IPS DF 6.9 (cell line): ENCODE measurements around the gene POU2AF1.

ENCODE experiments used
- DNase-seq: peaks from one replicate; pipeline ENCODE4 v3.0.0-alpha.2; 2013; ENCODE audit warnings: low read depth, low spot score
- H3K27ac ChIP-seq: one replicate; pipeline ENCODE4 v1.5.1; 2013; ENCODE audit warnings: low read length, control low read depth
- H3K27me3 ChIP-seq: 2 replicates; pipeline ENCODE4 v1.6.1; 2013; ENCODE audit warnings: mild to moderate bottlenecking, low read length; ENCODE audit not compliant: control insufficient read depth, insufficient read depth
- H3K36me3 ChIP-seq: 2 replicates; pipeline ENCODE4 v1.6.1; 2013; ENCODE audit warnings: low read length; ENCODE audit not compliant: control insufficient read depth, insufficient read depth
- H3K4me1 ChIP-seq: 2 replicates; pipeline ENCODE4 v1.6.1; 2013; ENCODE audit warnings: low read length; ENCODE audit not compliant: control insufficient read depth, insufficient read depth
- H3K4me3 ChIP-seq: 2 replicates; pipeline ENCODE4 v1.5.1; 2013; ENCODE audit warnings: mild to moderate bottlenecking, low read length
- H3K9me3 ChIP-seq: 2 replicates; pipeline ENCODE4 v1.6.1; 2013; ENCODE audit warnings: low read length, inconsistent platforms; ENCODE audit not compliant: control insufficient read depth, insufficient read depth
- WGBS: extraction: QIAGEN DNeasy Blood & Tissue Kit; methylation state at CpG from one replicate; pipeline ENCODE4 v1.1.7; 2013; ENCODE audit warnings: mixed read lengths, missing lambda C conversion rate; ENCODE audit not compliant: insufficient read length, insufficient coverage; 5-methylcytosine and 5-hydroxymethylcytosine counted together

The POU2AF1 gene

DNA sequence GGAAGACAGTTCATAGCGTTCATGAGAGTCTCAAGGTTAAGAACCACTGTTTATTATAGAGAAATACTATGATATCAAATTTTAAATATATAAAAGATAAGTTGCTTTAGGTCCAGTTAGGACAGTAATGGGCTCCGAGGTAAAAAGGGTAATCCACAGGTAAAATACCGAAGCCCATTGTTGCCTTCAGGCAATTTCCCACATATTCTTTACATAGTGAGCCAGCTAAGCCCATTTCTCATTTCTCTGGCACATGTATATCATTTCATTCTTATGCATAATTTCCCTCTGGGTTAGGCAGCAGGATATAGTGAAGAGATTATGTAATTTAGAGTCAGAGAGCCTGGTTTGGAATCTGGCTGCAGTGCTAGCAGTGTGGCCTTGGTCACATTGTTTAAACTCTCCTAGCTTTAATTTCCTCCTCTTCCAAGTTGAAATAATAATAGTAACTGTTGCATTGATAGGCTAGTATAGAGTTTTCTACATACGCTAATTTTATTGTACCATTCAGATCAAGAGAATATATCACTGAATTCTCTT is 7.6 kb upstream of the POU2AF1 start:
- WGBS = no CpG with 5 or more reads among the region's 4 CpGs
- Histone ChIP-seq H3K27me3 (no peaks in the 10 kb centered on the region), H3K4me3 (no peak overlapping the region), H3K36me3 (no peaks in the 10 kb centered on the region), H3K27ac (no peak overlapping the region), H3K9me3 (no peaks in the 10 kb centered on the region), H3K4me1 (no peaks in the 10 kb centered on the region)
- no peak for DNase-seq

DNA sequence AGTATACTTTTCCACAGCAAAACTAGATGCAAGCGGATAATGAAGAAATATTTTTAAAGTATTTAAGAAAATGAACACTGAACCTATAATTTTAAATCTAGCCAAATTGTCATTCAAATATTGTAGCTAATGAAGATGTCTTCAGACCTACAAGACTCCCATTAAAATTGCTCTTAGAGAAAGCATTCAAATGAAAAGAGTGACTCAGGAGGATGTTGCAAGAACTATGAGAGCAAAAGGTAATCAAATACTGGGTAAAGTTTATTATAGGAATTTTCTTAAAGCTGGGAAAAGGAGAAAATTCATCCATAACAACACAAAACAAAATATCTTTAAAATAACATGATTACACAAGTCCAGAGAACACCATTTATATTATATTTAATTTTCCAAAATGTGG is 5.4 kb upstream of the POU2AF1 start:
- no peaks in the 10 kb centered on the region for H3K27me3 ChIP-seq
- H3K27ac ChIP-seq = no peak overlapping the region
- H3K4me3 ChIP-seq = no peak overlapping the region
- no peaks in the 10 kb centered on the region for H3K4me1 ChIP-seq
- H3K9me3 ChIP-seq = no peaks in the 10 kb centered on the region
- no CpG with 5 or more reads among the region's 1 CpG for WGBS
- H3K36me3 ChIP-seq = no peaks in the 10 kb centered on the region
- no peak for DNase-seq

DNA sequence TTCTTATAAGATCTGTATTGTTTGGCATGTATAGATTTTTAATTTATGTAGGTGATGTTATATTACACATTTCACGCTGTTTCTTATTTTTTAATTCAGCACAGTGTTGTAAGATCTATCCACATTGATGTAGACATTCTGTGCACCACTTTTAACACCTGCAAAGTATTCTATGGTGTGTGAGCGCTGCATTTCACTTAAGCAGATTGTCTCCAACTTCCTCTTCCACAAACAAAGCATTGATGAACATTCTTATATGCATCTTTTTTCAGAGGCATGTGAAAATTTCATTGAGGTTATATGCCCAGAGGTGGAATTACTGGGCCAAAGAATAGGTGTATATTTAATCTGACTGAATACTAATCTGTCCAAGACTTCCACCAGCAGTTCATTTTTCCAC is 3.4 kb upstream of the POU2AF1 start:
- Histone ChIP-seq H3K27ac (no peak overlapping the region), H3K4me1 (no peaks in the 10 kb centered on the region)
- WGBS = no CpG with 5 or more reads among the region's 2 CpGs

DNA sequence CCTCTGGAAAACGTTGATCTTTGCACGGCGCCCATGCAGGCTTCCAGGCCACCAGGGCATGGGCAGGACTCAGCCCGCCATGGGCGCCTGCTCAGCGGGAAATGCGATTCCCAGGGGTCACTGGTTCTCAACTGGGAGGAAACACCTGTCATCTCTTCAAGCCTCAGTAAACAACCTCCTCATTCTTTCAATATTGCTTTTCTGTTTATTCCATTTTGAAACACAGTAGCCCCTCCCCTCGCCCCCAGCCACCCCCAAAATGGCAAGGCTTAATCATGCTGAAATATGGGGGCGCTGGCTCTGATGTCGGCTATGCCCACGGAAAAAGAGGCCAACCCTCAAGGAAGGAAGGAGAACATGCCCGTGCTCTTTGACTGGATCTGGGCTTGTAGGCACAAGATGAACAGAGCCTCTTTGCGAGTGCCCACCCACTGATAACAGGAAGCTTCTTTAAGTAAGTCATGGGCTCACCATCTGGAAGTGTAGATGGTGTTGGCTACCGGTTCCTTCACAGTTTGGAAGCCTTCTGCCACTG is 594 bp upstream of the POU2AF1 start:
- Histone ChIP-seq H3K4me1 (no peaks in the 10 kb centered on the region), H3K36me3 (no peaks in the 10 kb centered on the region), H3K27me3 (no peaks in the 10 kb centered on the region), H3K4me3 (no peak overlapping the region), H3K9me3 (no peaks in the 10 kb centered on the region), H3K27ac (no peak overlapping the region)
- no CpG with 5 or more reads among the region's 14 CpGs for WGBS
- no peak for DNase-seq

More for the DNA sequence above, 3.4 kb upstream of the POU2AF1 start:
- no peak for DNase-seq
- Histone ChIP-seq H3K4me3 (no peak overlapping the region), H3K27me3 (no peaks in the 10 kb centered on the region), H3K36me3 (no peaks in the 10 kb centered on the region), H3K9me3 (no peaks in the 10 kb centered on the region)

DNA sequence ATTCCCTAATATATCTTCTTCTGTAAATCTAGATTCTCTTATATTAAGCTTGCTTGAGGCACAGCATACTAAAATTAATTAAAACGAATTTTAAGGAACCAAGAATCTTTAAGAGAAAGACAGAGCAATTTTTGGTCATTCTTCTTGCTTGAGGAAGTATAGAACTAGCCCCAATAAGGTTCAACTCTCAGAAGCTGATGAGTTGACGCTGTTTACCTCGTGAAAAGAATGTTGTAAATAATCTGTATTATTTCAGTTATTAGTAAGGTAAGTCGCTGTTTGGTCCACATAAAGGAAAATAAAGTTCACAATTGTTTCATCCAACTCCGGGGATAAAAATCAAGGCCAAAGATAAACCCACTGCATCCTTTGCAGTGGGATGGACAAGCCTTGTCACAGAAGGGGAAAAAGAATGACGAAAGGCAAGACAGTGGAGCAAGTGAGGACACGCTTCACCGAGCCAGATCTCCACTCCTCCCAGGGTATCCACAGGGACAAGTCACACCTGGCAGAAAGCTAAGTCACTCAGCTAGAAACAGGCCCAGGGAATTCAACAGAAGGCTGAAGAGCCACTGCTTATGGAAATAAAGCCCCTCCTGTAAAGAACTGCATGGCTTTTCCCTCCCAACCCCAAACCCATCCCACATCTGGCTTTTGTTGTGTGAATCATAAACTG is 752 bp downstream of the POU2AF1 start:
- H3K4me1 ChIP-seq = no peaks in the 10 kb centered on the region
- H3K4me3 ChIP-seq = no peak overlapping the region
- no peak overlapping the region for H3K27ac ChIP-seq
- WGBS = no CpG with 5 or more reads among the region's 8 CpGs
- H3K9me3 ChIP-seq = no peaks in the 10 kb centered on the region
- DNase-seq = no peak
- H3K27me3 ChIP-seq = no peaks in the 10 kb centered on the region
- H3K36me3 ChIP-seq = no peaks in the 10 kb centered on the region

DNA sequence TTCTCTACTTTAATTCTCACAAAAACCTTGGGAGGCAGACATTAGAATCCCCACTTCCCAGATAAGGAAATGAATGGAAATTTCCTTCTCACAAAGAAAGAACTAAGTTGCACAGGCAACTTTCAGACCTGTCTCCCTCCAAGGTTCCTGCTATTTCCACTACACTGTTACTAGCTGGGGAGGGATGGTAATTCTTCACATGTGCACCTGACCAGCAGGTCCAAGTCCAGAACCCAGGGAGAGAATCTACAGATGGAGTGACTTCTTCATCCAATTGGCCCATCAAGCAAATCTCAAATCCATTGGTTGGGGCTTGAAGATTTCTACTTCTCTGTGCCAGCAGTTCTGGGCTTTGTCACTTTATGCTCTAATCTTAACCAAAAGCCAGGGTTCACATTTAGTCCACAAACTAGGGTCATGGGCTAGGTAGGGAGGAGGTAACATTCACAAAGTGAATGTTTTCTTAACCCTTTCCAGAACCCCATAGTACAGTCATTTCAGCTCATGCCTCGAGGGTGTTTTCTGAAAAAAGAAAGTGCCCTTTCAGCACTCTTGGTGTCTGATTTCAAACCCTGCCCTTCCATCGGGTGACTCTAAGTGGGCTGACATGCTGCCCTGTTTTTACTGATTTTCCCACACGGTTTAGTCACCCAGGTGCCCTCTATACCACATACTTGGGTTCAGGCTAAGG is 2.7 kb downstream of the POU2AF1 start:
- no CpG with 5 or more reads among the region's 3 CpGs for WGBS
- Histone ChIP-seq H3K27me3 (no peaks in the 10 kb centered on the region), H3K27ac (no peak overlapping the region), H3K9me3 (no peaks in the 10 kb centered on the region), H3K4me1 (no peaks in the 10 kb centered on the region), H3K4me3 (no peak overlapping the region), H3K36me3 (no peaks in the 10 kb centered on the region)
- DNase-seq = no peak

DNA sequence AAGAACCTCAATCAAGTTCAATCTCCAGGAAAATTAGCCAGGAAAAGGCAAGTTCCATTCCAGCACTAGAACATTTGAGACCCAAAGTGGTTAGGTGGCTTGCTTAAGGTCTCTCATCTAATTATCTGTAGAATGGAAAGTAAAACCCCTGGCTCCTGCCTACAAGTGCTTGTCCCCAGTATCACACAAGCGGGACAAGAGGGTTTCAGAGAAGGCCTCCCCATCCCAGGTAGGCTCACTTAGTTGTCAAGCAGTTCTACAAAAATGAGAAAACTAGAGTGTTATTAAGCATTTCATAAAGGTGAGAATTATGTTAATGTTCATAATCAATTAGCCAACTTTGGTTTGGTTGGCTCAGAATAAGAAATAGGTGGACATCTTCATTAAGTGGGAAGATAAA is 5.5 kb downstream of the POU2AF1 start:
- Histone ChIP-seq H3K36me3 (no peaks in the 10 kb centered on the region), H3K27ac (no peak overlapping the region), H3K4me1 (no peaks in the 10 kb centered on the region), H3K9me3 (no peaks in the 10 kb centered on the region), H3K4me3 (no peak overlapping the region), H3K27me3 (no peaks in the 10 kb centered on the region)
- WGBS = no CpG with 5 or more reads among the region's 1 CpG
- DNase-seq = no peak

DNA sequence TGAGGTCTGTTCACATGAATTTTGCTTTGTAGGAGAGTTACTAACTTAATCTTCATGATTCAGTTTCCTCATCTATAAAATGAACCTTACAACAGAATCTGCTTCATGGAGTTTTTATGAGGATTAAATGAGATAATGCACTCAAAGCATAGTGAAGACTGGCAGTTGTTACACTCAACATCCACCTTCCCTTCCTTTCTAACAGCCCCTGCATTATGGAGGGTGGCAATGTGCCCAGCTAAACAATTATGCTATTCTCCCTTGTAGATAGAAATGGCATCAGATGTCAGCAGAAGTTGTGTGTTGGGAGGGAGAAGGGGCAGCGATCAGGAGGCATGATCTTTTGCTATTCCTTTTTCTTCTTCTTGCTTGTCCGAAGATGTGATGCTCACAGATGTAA is 6.5 kb downstream of the POU2AF1 start:
- WGBS = no CpG with 5 or more reads among the region's 2 CpGs
- Histone ChIP-seq H3K36me3 (no peaks in the 10 kb centered on the region), H3K9me3 (no peaks in the 10 kb centered on the region), H3K27ac (no peak overlapping the region), H3K4me1 (no peaks in the 10 kb centered on the region), H3K4me3 (no peak overlapping the region), H3K27me3 (no peaks in the 10 kb centered on the region)
- no peak for DNase-seq

DNA sequence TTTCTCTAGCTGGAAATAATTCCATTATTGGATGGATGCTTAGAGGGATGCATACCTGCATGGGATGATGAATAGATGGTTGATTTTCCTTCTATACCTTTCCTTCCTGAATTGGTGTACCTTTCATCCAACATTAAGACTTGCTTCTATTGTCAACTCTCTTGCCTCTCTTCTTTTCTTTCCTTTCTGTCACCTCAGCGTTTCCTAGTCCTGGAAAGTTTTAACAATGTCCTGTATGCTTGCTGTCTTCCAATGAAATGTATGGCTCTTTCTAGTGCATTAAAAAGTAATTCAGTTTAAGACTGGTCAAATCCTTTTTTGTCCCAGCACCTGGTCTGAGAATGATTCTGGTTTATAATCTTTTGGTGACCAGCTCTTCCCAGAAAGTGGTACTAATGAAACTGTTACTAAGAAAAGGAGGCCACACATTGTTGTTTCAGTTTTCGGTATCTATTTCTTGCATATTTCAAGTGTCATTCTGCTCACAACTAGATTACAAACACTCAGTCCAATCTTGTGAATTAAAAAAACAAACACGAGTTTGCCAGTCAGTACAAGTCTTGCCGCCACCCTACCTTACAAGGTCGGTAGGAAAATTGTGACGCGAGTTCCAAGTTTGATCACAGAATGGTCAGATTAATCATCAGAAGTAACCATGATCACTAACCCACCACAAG is 8.0 kb downstream of the POU2AF1 start:
- H3K4me3 ChIP-seq = no peak overlapping the region
- DNase-seq = no peak
- no peaks in the 10 kb centered on the region for H3K27me3 ChIP-seq
- H3K36me3 ChIP-seq = no peaks in the 10 kb centered on the region
- no peaks in the 10 kb centered on the region for H3K9me3 ChIP-seq
- no CpG with 5 or more reads among the region's 7 CpGs for WGBS
- H3K4me1 ChIP-seq = no peaks in the 10 kb centered on the region
- H3K27ac ChIP-seq = no peak overlapping the region

DNA sequence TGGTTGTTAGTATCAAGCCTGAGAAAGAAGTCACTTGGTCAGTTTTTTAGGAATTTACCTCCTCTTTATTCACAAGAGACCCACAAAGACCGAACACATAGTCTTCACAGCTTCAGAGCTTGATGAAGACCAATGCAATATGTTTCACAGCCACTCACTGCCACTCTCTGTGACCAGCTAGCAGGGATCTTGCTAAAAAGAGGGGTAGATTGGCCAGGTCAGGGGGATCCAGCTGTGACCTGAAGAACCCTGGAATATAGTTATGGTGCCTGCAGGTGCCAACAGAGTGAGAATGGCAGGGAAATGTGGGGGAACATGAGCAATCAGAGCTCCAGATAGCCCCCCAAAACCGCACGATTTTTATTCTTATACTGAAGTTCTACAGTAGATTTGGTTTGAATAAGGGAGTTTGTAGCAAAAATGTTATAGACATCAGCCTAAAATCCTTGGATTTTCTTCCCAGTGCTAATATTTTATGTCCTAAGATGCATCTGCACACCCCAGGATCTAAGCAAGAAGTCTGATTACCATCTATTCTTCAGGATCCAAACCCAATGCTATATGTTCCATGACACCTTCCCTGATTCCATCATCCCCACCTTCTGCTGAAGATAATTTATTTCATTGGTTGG is 8.7 kb downstream of the POU2AF1 start:
- Histone ChIP-seq H3K27ac (no peak overlapping the region), H3K36me3 (no peaks in the 10 kb centered on the region), H3K4me1 (no peaks in the 10 kb centered on the region), H3K9me3 (no peaks in the 10 kb centered on the region), H3K27me3 (no peaks in the 10 kb centered on the region), H3K4me3 (no peak overlapping the region)
- WGBS = no CpG with 5 or more reads among the region's 3 CpGs
- no peak for DNase-seq
